ENCODE results near the gene MX1.

Gene MX1

DNA sequence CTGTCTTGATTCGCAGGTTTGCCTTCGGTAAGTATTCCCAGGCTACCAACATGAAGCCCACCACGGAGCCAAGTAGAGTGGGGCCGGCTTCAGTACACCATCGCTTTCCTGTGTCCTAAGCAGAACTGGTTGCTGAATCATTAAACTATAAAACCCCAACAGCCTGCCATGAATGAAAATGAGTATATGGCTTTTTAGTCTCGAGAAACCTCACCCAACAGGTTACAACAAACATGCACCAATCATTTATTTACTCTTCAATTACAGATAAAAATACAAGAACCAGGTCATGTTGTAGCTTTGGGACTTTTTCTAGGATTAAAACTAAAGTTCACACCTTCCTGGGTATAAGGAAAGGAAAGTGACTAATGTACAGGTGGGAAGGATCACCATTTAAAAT, 74.3 kb downstream of the MX1 start:
- DNase-seq (ENCODE audit: low spot score in 2 of 2) (no peak), ATAC-seq (replicated peaks; ENCODE audit: extremely low read depth, poor library complexity, severe bottlenecking) (no peak)
- Mint-ChIP-seq H3K27ac (ENCODE audit: low read depth) (no peak overlapping the region), H3K36me3 (ENCODE audit: insufficient read depth) (no peaks in the 10 kb centered on the region), H3K4me1 (no peaks in the 10 kb centered on the region), H3K4me3 (no peak overlapping the region), H3K9me3 (no peaks in the 10 kb centered on the region), H3K27me3 (peaks cover 59% of the 10 kb centered on the region)

DNA sequence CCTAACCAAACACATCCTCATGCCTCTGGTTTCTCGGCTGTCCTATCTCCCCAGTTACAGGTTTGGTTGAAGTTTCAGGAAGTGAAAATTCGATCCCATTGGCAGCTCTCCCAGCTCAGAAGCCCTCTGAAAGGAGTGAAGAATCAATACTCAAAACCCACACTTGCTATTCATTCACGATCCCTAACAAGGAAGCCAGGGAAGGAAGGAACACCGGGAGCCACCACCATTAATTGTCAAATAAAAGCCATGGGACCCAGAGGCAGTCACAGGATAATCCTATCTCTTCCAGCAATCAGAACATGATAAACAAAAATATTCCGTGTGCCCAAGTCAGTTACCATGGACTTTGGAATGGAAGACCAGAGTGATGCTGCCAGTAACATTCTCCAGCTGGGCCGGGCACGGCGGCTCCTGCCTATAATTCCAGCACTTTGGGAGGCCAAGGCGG, 74.9 kb downstream of the MX1 start:
- H3K27me3 Mint-ChIP-seq, result peaks cover 63% of the 10 kb centered on the region
- no peak overlapping the region for H3K4me3 Mint-ChIP-seq
- no peaks in the 10 kb centered on the region for H3K4me1 Mint-ChIP-seq
- H3K36me3 Mint-ChIP-seq (ENCODE audit: insufficient read depth), result no peaks in the 10 kb centered on the region
- no peak overlapping the region for H3K27ac Mint-ChIP-seq (ENCODE audit: low read depth)
- H3K9me3 Mint-ChIP-seq, result no peaks in the 10 kb centered on the region
- ATAC-seq (replicated peaks; ENCODE audit: extremely low read depth, poor library complexity, severe bottlenecking), result no peak
- DNase-seq (ENCODE audit: low spot score in 2 of 2), result no peak

DNA sequence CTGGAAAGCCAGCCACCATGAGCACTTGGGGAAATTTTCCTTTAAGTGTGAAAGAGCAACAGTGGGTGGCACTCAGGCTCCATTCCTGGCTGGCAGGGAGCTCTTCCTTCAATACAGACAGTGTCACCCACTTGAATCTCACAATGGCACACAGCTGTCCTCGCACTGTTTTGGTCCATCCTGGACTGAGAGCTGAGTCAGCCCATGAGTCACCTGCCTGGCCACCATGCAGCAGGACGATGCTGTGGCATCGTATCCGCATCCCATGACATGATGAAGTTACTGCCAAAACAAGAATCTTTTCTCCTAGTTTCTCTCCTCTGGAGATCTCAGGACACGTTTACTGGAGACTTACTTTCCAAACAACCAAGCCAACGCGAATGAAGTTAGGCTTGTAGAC, 75.9 kb downstream of the MX1 start:
- Mint-ChIP-seq H3K27me3 (peaks cover 73% of the 10 kb centered on the region), H3K4me3 (no peak overlapping the region), H3K4me1 (no peaks in the 10 kb centered on the region), H3K27ac (ENCODE audit: low read depth) (no peak overlapping the region), H3K9me3 (no peaks in the 10 kb centered on the region), H3K36me3 (ENCODE audit: insufficient read depth) (no peaks in the 10 kb centered on the region)
- DNase-seq (ENCODE audit: low spot score in 2 of 2) (no peak), ATAC-seq (replicated peaks; ENCODE audit: extremely low read depth, poor library complexity, severe bottlenecking) (no peak)

DNA sequence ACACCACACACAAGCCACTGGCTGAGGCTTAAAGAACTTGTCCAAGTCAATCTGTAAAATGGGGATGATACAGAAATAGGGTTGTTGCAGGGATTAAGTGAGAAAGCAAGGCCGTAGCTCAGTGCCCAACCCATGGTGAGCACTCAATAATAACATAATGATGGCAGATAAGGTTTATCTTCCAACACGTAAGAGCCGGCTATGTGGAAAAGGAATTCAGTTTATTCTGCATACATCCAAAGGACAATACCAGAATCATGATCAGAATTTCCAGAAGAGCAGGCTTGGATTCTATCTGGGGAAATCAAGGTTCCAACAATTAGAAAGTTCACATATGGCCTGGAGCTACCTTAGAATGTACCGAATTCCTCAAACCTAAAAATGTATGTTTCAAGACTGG, 77.3 kb downstream of the MX1 start:
- no peaks in the 10 kb centered on the region for H3K4me1 Mint-ChIP-seq
- H3K4me3 Mint-ChIP-seq, result no peak overlapping the region
- no peaks in the 10 kb centered on the region for H3K9me3 Mint-ChIP-seq
- no peak for ATAC-seq (replicated peaks; ENCODE audit: extremely low read depth, poor library complexity, severe bottlenecking)
- DNase-seq (ENCODE audit: low spot score in 2 of 2), result no peak
- no peak overlapping the region for H3K27ac Mint-ChIP-seq (ENCODE audit: low read depth)
- peaks cover 70% of the 10 kb centered on the region for H3K27me3 Mint-ChIP-seq
- no peaks in the 10 kb centered on the region for H3K36me3 Mint-ChIP-seq (ENCODE audit: insufficient read depth)

DNA sequence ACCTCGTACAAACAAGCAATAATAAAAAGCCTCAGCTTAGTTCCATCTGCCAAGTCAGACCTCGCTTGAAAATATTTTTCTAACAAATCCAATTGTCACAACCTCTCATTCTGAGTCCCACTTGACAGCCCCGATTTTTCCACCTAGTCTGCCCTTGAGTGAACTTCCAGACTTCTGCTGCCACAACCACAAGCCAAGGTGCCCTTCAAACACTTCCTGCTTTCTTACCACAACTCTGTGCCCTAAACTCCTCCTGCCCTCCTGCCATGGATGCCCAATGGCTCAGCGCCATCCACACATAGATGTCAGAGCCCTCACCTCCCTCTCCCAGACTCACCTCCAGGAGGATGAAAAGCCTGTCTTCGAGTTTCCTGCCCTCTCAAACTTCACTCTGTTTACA, 78.0 kb downstream of the MX1 start:
- H3K27me3 Mint-ChIP-seq, result peaks cover 68% of the 10 kb centered on the region
- ATAC-seq (replicated peaks; ENCODE audit: extremely low read depth, poor library complexity, severe bottlenecking), result no peak
- H3K36me3 Mint-ChIP-seq (ENCODE audit: insufficient read depth), result no peaks in the 10 kb centered on the region
- no peak overlapping the region for H3K27ac Mint-ChIP-seq (ENCODE audit: low read depth)
- H3K9me3 Mint-ChIP-seq, result no peaks in the 10 kb centered on the region
- H3K4me1 Mint-ChIP-seq, result no peaks in the 10 kb centered on the region
- no peak overlapping the region for H3K4me3 Mint-ChIP-seq
- no peak for DNase-seq (ENCODE audit: low spot score in 2 of 2)

DNA sequence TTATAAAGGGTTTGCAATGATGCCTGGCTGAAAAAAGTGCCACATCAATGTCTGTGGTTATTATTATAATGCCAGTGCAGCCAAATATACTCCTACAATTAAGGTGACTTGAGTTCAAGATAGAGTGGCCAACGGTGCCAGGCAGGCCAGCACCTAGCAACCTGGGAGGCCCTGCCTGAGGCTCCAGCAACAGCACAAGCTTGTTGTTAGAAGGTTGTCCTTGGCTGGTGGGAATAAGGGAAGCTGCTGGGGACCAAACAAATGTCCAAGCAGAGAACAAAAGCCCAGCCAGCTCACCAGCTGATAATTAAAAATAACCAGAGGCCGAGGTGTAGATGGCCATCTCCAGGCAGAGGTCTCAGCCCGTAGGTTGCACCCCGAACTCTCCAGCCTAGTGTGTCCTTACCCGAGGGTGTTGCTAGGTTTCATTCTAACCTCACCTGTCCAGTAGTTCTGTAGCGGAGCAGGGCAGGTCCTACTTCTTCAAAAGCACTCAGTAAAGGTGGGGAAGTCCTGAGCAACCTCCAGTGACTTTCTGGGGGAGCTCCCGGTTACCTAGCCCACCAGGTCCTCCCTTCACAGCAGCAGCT, 80.1 kb downstream of the MX1 start:
- H3K4me3 Mint-ChIP-seq, result no peak overlapping the region

DNA sequence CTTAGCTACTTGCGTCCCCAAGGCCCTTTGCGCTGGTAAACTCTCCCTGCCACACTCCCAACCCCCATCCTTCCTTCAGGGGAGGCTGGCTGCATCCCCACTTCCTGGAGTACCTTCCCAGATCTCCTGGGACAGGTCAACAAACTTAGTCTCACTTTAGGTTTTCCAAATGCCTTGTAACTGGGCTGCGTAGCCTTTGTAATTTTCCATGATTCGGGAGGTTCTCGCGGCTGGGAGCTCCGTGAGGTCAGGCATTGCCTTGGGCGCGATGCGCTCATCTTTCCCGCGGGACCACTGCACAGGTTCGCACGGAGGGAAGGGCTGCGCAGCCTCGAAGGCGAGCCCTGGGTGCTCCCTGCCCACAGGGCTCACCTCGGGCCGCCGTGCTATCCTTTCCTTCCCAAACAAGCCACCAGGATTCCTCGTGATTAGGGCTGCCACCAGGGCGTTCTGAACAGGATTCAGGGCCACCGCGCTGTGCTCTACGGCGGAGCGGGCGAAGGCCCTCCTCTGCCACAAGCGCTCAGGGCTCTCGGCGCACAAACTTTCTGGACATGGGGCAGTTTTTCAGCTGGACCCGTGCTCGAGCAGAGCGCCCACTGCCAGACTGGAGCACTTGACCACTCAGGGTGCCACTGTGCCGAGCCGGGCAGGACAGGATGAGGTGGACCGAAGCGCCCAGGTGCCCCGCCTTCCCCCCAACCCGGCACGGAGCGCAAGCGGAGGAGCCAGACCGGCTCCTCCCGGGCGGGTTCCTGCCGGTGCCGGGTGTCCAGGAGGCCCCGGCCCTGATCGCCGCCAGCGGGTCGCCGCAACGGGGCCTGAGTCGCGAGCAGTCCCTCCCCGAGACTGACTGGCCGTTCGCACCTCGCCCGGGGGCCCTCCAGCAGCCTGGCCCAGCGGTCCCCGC, 80.8 kb downstream of the MX1 start:
- ATAC-seq (replicated peaks; ENCODE audit: extremely low read depth, poor library complexity, severe bottlenecking) (no peak), DNase-seq (ENCODE audit: low spot score in 2 of 2) (no peak)
- Mint-ChIP-seq H3K27me3 (peaks cover 72% of the 10 kb centered on the region), H3K4me3 (no peak overlapping the region), H3K4me1 (no peaks in the 10 kb centered on the region), H3K9me3 (no peaks in the 10 kb centered on the region), H3K27ac (ENCODE audit: low read depth) (no peak overlapping the region), H3K36me3 (ENCODE audit: insufficient read depth) (no peaks in the 10 kb centered on the region)

More for the DNA sequence above, 80.1 kb downstream of the MX1 start:
- Mint-ChIP-seq H3K9me3 (no peaks in the 10 kb centered on the region), H3K27me3 (peaks cover 70% of the 10 kb centered on the region), H3K4me1 (no peaks in the 10 kb centered on the region), H3K36me3 (ENCODE audit: insufficient read depth) (no peaks in the 10 kb centered on the region), H3K27ac (ENCODE audit: low read depth) (no peak overlapping the region)
- no peak for DNase-seq (ENCODE audit: low spot score in 2 of 2)
- no peak for ATAC-seq (replicated peaks; ENCODE audit: extremely low read depth, poor library complexity, severe bottlenecking)

DNA sequence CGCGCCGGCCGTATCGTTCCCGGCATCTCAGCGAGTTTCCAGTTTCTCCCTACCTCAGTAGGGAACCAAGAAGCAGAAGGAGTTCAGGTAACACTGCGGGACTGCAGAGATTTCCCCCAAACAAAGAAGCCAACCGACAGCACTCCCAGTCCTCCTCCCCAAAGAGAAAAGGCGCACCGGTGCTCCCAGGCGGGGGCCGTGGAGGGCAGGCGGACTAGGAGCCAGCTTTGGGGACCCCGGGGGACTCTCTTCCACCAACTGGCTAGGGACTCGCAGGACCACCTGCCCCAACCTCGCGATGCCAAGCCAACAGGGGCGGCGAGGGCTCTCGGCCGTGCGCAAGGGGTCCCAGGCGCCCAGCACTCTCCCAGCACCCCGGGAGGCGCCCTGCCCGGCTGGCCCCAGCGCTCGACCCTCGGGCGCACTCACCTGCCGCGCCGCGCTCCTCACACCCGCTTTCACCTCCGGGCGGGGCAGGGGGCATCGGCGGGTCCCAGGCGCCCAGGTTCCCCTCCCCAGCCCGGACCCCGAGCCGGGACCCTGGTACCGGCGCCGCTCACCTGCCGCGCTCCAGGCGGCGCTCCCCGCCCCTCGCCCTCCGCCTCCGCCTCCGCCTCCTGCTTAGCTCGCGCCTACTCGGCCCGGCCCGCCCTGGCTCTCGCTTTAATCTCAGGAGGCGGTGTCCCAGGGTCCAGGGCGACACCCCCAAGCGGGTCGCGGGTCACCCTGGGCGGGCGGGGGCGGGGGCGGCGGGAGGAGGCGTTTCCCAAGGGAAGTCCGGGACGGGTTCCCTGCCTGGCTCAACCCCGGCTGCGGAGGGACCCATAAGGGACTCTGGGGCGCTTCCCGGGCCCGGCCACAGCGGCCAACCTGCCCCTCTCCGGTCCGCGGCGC, 81.7 kb downstream of the MX1 start, which contains the start of gene TMPRSS2:
TMPRSS2 (minus strand) TSS at position 638 of the 894 bp plus-strand sequence. CDS start 10,025 bp downstream, outside the sequence.
- DNase-seq (ENCODE audit: low spot score in 2 of 2), result no peak
- no peak within 1 kb of the TSS for H3K4me3 Mint-ChIP-seq

DNA sequence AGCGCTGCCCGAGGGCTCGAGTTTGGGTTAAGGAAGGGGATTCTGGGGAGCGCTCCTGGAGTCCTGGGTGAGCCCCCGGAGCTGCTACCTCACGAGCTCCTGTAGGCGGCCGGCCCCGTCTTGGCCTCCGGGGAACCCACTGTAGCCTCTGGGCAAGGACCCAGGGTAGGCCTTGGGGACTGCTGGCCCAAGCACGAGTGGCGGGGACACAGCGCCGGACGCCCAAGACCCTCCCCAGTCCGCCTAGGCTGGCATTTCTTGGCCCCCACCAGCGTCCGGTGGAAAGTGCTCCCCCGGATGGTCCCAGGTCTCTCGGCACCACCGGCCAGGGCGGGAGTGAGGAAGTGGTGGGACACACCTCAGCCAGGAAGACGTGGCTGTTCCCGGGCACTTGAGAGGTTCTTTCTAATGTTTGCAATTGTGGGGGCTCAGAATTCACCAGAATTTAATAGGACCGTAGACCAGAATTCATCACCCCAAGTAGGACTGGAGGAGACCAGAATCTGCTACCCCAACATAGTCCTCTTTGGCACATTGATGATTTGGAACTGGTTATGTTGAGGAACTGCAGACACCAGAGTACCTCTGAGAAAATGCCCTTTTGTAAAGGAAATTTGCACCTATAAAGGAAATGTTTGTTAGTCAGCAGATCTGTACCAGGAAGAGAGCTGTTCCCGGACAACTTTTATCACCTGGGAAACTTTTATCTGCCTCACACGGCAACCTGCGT, 82.5 kb downstream of the MX1 start:
- ATAC-seq (replicated peaks; ENCODE audit: extremely low read depth, poor library complexity, severe bottlenecking), result no peak
- Mint-ChIP-seq H3K4me1 (no peaks in the 10 kb centered on the region), H3K9me3 (no peaks in the 10 kb centered on the region), H3K27me3 (peaks cover 66% of the 10 kb centered on the region), H3K36me3 (ENCODE audit: insufficient read depth) (no peaks in the 10 kb centered on the region), H3K27ac (ENCODE audit: low read depth) (no peak overlapping the region), H3K4me3 (no peak overlapping the region)
- DNase-seq (ENCODE audit: low spot score in 2 of 2), result no peak

More for the DNA sequence above, 81.7 kb downstream of the MX1 start, which contains the start of gene TMPRSS2:
- ATAC-seq (replicated peaks; ENCODE audit: extremely low read depth, poor library complexity, severe bottlenecking), result no peak
- Mint-ChIP-seq H3K9me3 (no peaks in the 10 kb centered on the region), H3K36me3 (ENCODE audit: insufficient read depth) (no peaks in the 10 kb centered on the region), H3K27ac (ENCODE audit: low read depth) (no peak within 1 kb of the TSS), H3K4me1 (no peaks in the 10 kb centered on the region), H3K27me3 (peaks cover 67% of the 10 kb centered on the region)

Measured in central memory CD8-positive, alpha-beta T cell (primary cell).